Lower lobe of right lung (tissue), 2 donors: ENCODE measurements around the gene VCY1B. TPM values are rescaled to one million over a fixed set of nuclear protein-coding genes. Genes with fewer than 3 reads are reported as not detected.
"Not testable (repeated sequence)": the region's sequence is repeated elsewhere in the genome, so short reads cannot be mapped to it uniquely, and the experiment has no call there.

Source experiments
- ATAC-seq, 2 donors: fragments of 200-7000 bp; cut with Tn5 transposase; one replicate each; pipeline ENCODE4 v1.9.1; 2020 to 2022; ENCODE audit warnings: mild to moderate bottlenecking in 2 of 2, moderate library complexity in 2 of 2
- DNase-seq: peaks from one replicate; pipeline ENCODE4 v3.0.0-alpha.2; 2020
- H3K27ac ChIP-seq: fragments of 200-600 bp; one replicate; pipeline ENCODE4 v1.8.0; 2022
- H3K27me3 ChIP-seq: fragments of 200-600 bp; one replicate; pipeline ENCODE4 v1.8.0; 2022; ENCODE audit warnings: low read depth
- H3K36me3 ChIP-seq: fragments of 200-600 bp; one replicate; pipeline ENCODE4 v1.8.0; 2022; ENCODE audit warnings: mild to moderate bottlenecking
- H3K4me1 ChIP-seq: fragments of 200-600 bp; one replicate; pipeline ENCODE4 v1.8.0; 2022
- H3K4me3 ChIP-seq: fragments of 200-600 bp; one replicate; pipeline ENCODE4 v1.8.0; 2022; ENCODE audit warnings: mild to moderate bottlenecking
- H3K9me3 ChIP-seq: fragments of 200-600 bp; one replicate; pipeline ENCODE4 v1.8.0; 2022
- intact Hi-C: fragments of 100-400 bp; cut with DNase I; formaldehyde crosslinking; loops from one replicate; pipeline ENCODE4 v1.11.0; 2022
- long read RNA-seq: library from polyadenylated mRNA; unstranded; transcript quantifications from one replicate; pipeline ENCODE4 v2.0.0, GENCODE V29; 2021
- total RNA-seq: library from RNA; stranded (reverse); fragmentation: NEBNext Ultra II Directional; extraction: Animal tissue kit (Norgen Biotek cat#: 25700); gene quantifications from one replicate; pipeline ENCODE4 v1.2.1, GENCODE V29; 2021
- TF ChIP-seq, protein P1 (sequence below): fragments of 200-600 bp; IDR thresholded peaks from one replicate; pipeline ENCODE4 v1.8.0; 2022; ENCODE audit warnings: antibody characterized with exemption, mild to moderate bottlenecking
- donor health status: DM: no; HTN: yes; CAD: no; lungs with severe emphysema.

The VCY1B gene
- total RNA-seq = not detected
- long read RNA-seq = 0 reads

DNA sequence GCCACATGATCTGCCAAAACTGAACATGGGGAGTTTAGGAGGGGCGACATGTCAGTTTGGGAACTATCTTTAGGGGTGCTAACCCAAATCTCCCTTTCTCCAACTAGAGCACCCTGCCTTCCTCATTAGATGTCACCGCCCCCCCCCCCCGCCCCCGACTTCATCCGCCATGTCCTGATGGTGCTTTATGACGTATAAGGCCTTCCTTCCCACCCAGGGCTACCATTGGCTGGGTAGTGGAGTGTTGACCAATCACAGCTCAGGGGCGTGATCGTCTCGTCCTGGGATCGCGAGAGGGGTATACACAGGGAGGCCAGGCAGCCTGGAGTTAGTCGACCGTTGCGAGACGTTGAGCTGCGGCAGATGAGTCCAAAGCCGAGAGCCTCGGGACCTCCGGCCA, at the start of gene VCY1B:
Gene VCY1B (plus strand): TSS at position 301 of the 400 bp plus-strand sequence. CDS start 63 bp downstream, at position 364.
- H3K4me1 ChIP-seq, H3K36me3 ChIP-seq, H3K27ac ChIP-seq, ATAC-seq, intact Hi-C loops, DNase-seq, H3K27me3 ChIP-seq, H3K9me3 ChIP-seq, H3K4me3 ChIP-seq: not testable (repeated sequence)

DNA sequence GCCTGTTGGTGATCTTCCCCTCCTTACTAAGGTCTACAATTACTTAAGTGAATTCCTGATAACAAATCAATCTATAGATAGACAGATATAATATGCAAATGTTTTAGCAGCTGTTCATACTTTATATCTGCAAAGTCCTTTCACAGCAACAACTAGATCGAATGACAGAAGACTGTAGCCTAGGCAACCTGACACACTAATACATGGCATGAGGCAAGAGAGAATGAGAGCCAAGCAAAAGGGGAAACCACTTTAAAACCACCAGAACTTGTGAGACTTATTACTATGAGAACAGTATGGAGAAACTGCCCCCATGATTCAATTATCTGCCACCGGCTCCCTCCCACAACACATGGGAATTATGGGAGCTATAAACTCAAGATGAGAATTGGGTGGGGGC, 44.1 kb upstream of the VCY1B start:
- H3K4me3 ChIP-seq, H3K36me3 ChIP-seq, H3K27me3 ChIP-seq, H3K4me1 ChIP-seq, ATAC-seq, H3K27ac ChIP-seq, DNase-seq, H3K9me3 ChIP-seq, intact Hi-C loops: not testable (repeated sequence)

DNA sequence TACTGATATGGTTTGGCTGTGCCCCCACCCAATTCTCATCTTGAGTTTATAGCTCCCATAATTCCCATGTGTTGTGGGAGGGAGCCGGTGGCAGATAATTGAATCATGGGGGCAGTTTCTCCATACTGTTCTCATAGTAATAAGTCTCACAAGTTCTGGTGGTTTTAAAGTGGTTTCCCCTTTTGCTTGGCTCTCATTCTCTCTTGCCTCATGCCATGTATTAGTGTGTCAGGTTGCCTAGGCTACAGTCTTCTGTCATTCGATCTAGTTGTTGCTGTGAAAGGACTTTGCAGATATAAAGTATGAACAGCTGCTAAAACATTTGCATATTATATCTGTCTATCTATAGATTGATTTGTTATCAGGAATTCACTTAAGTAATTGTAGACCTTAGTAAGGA, 25.6 kb upstream of the VCY1B start:
- intact Hi-C loops, H3K4me3 ChIP-seq, H3K27me3 ChIP-seq, H3K36me3 ChIP-seq, ATAC-seq, H3K4me1 ChIP-seq, H3K9me3 ChIP-seq, H3K27ac ChIP-seq, DNase-seq: not testable (repeated sequence)

DNA sequence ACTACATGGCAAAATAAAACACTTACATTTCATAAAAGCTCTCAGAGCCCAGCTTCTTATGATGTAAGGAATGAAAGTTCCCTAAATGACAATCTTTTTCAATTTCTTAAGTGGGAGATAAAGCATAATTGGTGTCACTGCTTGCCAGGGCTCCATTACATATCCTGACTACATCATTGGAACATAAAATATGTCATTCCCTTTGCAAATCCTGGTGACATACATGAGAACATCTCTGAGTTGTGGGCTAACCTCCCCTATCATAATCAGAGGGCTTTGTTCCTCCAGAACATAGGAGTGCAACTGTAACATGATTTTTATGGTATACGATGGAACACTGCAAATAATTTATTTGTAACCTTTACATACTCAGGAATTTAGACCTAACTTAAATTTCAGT, 29.9 kb downstream of the VCY1B start:
- no peak overlapping the region for H3K4me3 ChIP-seq
- no peak for ATAC-seq
- H3K27me3 ChIP-seq = no peaks in the 10 kb centered on the region
- intact Hi-C loops = no loop called here
- no peaks in the 10 kb centered on the region for H3K4me1 ChIP-seq
- TF ChIP-seq, protein P1, sequence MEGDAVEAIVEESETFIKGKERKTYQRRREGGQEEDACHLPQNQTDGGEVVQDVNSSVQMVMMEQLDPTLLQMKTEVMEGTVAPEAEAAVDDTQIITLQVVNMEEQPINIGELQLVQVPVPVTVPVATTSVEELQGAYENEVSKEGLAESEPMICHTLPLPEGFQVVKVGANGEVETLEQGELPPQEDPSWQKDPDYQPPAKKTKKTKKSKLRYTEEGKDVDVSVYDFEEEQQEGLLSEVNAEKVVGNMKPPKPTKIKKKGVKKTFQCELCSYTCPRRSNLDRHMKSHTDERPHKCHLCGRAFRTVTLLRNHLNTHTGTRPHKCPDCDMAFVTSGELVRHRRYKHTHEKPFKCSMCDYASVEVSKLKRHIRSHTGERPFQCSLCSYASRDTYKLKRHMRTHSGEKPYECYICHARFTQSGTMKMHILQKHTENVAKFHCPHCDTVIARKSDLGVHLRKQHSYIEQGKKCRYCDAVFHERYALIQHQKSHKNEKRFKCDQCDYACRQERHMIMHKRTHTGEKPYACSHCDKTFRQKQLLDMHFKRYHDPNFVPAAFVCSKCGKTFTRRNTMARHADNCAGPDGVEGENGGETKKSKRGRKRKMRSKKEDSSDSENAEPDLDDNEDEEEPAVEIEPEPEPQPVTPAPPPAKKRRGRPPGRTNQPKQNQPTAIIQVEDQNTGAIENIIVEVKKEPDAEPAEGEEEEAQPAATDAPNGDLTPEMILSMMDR = no peak
- H3K9me3 ChIP-seq = no peaks in the 10 kb centered on the region
- H3K36me3 ChIP-seq = no peaks in the 10 kb centered on the region
- H3K27ac ChIP-seq = no peak overlapping the region
- DNase-seq = no peak

Other genes with a start within 250 kb of the VCY1B start
- not detected for gene VCY, start 69.8 kb upstream of the VCY1B start, total RNA-seq